ENCODE data around the gene SALL1.

Gene SALL1

GRCh38 chr16:51149721-51150164, 1.3 kb downstream of the SALL1 start:
- Mint-ChIP-seq H3K27ac (peak overlapping the region; percentile 69 to 97 (median 92)), H3K4me3 (peak overlapping the region; percentile 83 to 89 (median 89)), H3K9me3 (no peaks in the 10 kb centered on the region), H3K36me3 (ENCODE audit: low read depth) (no peaks in the 10 kb centered on the region), H3K27me3 (ENCODE audit: low read depth) (peaks cover 89% of the 10 kb centered on the region), H3K4me1 (peaks cover 33% of the 10 kb centered on the region)
- no peak for TF ChIP-seq CTCF (IDR thresholded peaks at IDR 0.05; ENCODE audit: unreplicated experiment in 3 of 3)

GRCh38 chr16:51149251-51149661, 1.8 kb downstream of the SALL1 start:
- peak overlapping the region; percentile 83 to 89 (median 89) for H3K4me3 Mint-ChIP-seq
- H3K27me3 Mint-ChIP-seq (ENCODE audit: low read depth), result peaks cover 89% of the 10 kb centered on the region
- peak overlapping the region; percentile 92 to 97 (median 92) for H3K27ac Mint-ChIP-seq
- TF ChIP-seq CTCF (IDR thresholded peaks at IDR 0.05; ENCODE audit: unreplicated experiment in 3 of 3), result no peak
- H3K36me3 Mint-ChIP-seq (ENCODE audit: low read depth), result no peaks in the 10 kb centered on the region
- peaks cover 30% of the 10 kb centered on the region for H3K4me1 Mint-ChIP-seq
- H3K9me3 Mint-ChIP-seq, result no peaks in the 10 kb centered on the region

GRCh38 chr16:51148678-51149228, 2.3 kb downstream of the SALL1 start:
- TF ChIP-seq CTCF (IDR thresholded peaks at IDR 0.05; ENCODE audit: unreplicated experiment in 3 of 3), result no peak
- Mint-ChIP-seq H3K9me3 (no peaks in the 10 kb centered on the region), H3K27ac (peak overlapping the region; percentile 92 to 97 (median 92)), H3K4me1 (peaks cover 25% of the 10 kb centered on the region), H3K36me3 (ENCODE audit: low read depth) (no peaks in the 10 kb centered on the region), H3K4me3 (peak overlapping the region; percentile 83 to 89 (median 89)), H3K27me3 (ENCODE audit: low read depth) (peaks cover 89% of the 10 kb centered on the region)

- H3K36me3 Mint-ChIP-seq (ENCODE audit: low read depth), result peaks cover 2% of the 10 kb centered on the region
- peaks cover 89% of the 10 kb centered on the region for H3K27me3 Mint-ChIP-seq (ENCODE audit: low read depth)
- H3K9me3 Mint-ChIP-seq, result no peaks in the 10 kb centered on the region
- no peak for TF ChIP-seq CTCF (IDR thresholded peaks at IDR 0.05; ENCODE audit: unreplicated experiment in 3 of 3)
- peak overlapping the region; percentile 92 to 97 (median 92) for H3K27ac Mint-ChIP-seq
- H3K4me3 Mint-ChIP-seq, result peak overlapping the region; percentile 83 to 89 (median 89)
- peaks cover 20% of the 10 kb centered on the region for H3K4me1 Mint-ChIP-seq
These were observed 3.0 kb downstream of the SALL1 start for GRCh38 chr16:51147776-51148677.

GRCh38 chr16:51146256-51146924, 4.7 kb downstream of the SALL1 start:
- H3K36me3 Mint-ChIP-seq (ENCODE audit: low read depth), result peaks cover 19% of the 10 kb centered on the region
- H3K4me1 Mint-ChIP-seq, result peaks cover 20% of the 10 kb centered on the region
- H3K4me3 Mint-ChIP-seq, result peak overlapping the region; percentile 45 to 63 (median 51)
- H3K9me3 Mint-ChIP-seq, result no peaks in the 10 kb centered on the region
- peaks cover 98% of the 10 kb centered on the region for H3K27me3 Mint-ChIP-seq (ENCODE audit: low read depth)
- TF ChIP-seq CTCF (IDR thresholded peaks at IDR 0.05; ENCODE audit: unreplicated experiment in 3 of 3), result peak; percentile 46 to 57 (median 52)
- peak overlapping the region; percentile 19 to 92 (median 77) for H3K27ac Mint-ChIP-seq

Data from nephron (organoid).